H1 (cell line): ENCODE data around the gene COL20A1. TPM values are rescaled to one million over a fixed set of nuclear protein-coding genes. Genes with fewer than 3 reads are reported as not detected.

Experiments used
- CTCF ChIA-PET: fragments of 300-600 bp; sonication (Branson Sonifier 250); formaldehyde crosslinking; loops from one replicate; lab custom pipeline; 2021; ENCODE audit not compliant: partially characterized antibody; lab: Charles Lee
- POLR2A ChIA-PET: fragments of 300-600 bp; sonication (Branson Sonifier 250); formaldehyde crosslinking; loops from one replicate; lab custom pipeline; 2021; ENCODE audit warnings: inconsistent platforms; ENCODE audit not compliant: partially characterized antibody; lab: Charles Lee
- DNase-seq, 2 experiments: peaks; one replicate each; pipeline versions ENCODE4 v3.0.0 to v3.0.0-alpha.2; 2010 to 2022; ENCODE audit warnings: low spot score in 2 of 2, low read depth in 1 of 2, mixed read lengths in 1 of 2
- FAIRE-seq: peaks from 2 replicates; lab custom pipeline; 2011; peaks lifted over from hg19 to GRCh38; lab: Jason Lieb, UNC
- H2AFZ ChIP-seq: 2 replicates; pipeline ENCODE4 v1.8.1; 2012; ENCODE audit warnings: low read length, inconsistent platforms
- H2AK5ac ChIP-seq: 2 replicates; pipeline ENCODE4 v1.6.1; 2013; ENCODE audit warnings: low read depth, low read length
- H2BK120ac ChIP-seq: replicated peaks from 2 replicates; pipeline ENCODE3; 2013; ENCODE audit warnings: low read depth, low read length, inconsistent platforms
- H2BK12ac ChIP-seq: 2 replicates; pipeline ENCODE4 v1.6.1; 2013; ENCODE audit warnings: low read depth, low read length
- H2BK15ac ChIP-seq: 2 replicates; pipeline ENCODE4 v1.6.1; 2013; ENCODE audit warnings: low read length
- H2BK20ac ChIP-seq: 2 replicates; pipeline ENCODE4 v1.6.1; 2013; ENCODE audit warnings: low read length
- H2BK5ac ChIP-seq: 2 replicates; pipeline ENCODE4 v1.6.1; 2013; ENCODE audit warnings: low read depth, low read length
- H3K14ac ChIP-seq: 2 replicates; pipeline ENCODE4 v1.6.1; 2013; ENCODE audit warnings: inconsistent platforms; ENCODE audit not compliant: insufficient read length
- H3K18ac ChIP-seq: 2 replicates; pipeline ENCODE4 v1.6.1; 2013; ENCODE audit warnings: low read length; ENCODE audit errors: extremely low read depth
- H3K23ac ChIP-seq: 2 replicates; pipeline ENCODE4 v1.6.1; 2013; ENCODE audit warnings: inconsistent platforms; ENCODE audit not compliant: insufficient read length
- H3K23me2 ChIP-seq: 2 replicates; pipeline ENCODE4 v1.6.1; 2013; ENCODE audit warnings: low read depth, low read length
- H3K27ac ChIP-seq: 2 replicates; pipeline ENCODE4 v1.6.1; 2011; ENCODE audit warnings: low read depth, low read length, inconsistent platforms
- H3K27me3 ChIP-seq, 4 experiments: replicated peaks in 1 of 4; 1 replicate in 1 of 4; 2 replicates in 3 of 4; pipeline versions ENCODE4 v1.6.1 to v1.8.1; 2011 to 2013; ENCODE audit warnings: low read length in 3 of 4, mild to moderate bottlenecking in 3 of 4, inconsistent platforms in 2 of 4, mixed read lengths in 2 of 4, moderate library complexity in 1 of 4; ENCODE audit not compliant: control insufficient read depth in 3 of 4, insufficient read depth in 3 of 4; ENCODE audit errors: extremely low read depth in 1 of 4
- H3K36me3 ChIP-seq, 4 experiments: 2 replicates each; pipeline versions ENCODE4 v1.6.1 to v1.8.1; 2011 to 2013; ENCODE audit warnings: mild to moderate bottlenecking in 4 of 4, low read length in 3 of 4, moderate library complexity in 2 of 4, control low read depth in 1 of 4, inconsistent platforms in 1 of 4; ENCODE audit not compliant: insufficient read depth in 4 of 4, control insufficient read depth in 2 of 4
- H3K4ac ChIP-seq: replicated peaks from 2 replicates; pipeline ENCODE3; 2013; ENCODE audit warnings: low read length, low read depth, mixed read lengths, inconsistent platforms; ENCODE audit not compliant: insufficient read length
- H3K4me1 ChIP-seq, 4 experiments: replicated peaks in 1 of 4; 1 replicate in 1 of 4; 2 replicates in 3 of 4; pipeline versions ENCODE4 v1.6.1 to v1.8.1; 2011 to 2013; ENCODE audit warnings: low read length in 3 of 4, inconsistent platforms in 2 of 4, mixed read lengths in 1 of 4; ENCODE audit not compliant: insufficient read depth in 4 of 4, control insufficient read depth in 3 of 4
- H3K4me2 ChIP-seq, 2 experiments: 2 replicates each; pipeline versions ENCODE4 v1.6.1 to v1.8.1; 2011 to 2013; ENCODE audit warnings: low read depth in 2 of 2, low read length in 2 of 2, control low read depth in 1 of 2, inconsistent platforms in 1 of 2, mild to moderate bottlenecking in 1 of 2; ENCODE audit not compliant: insufficient read depth in 1 of 2
- H3K4me3 ChIP-seq, 4 experiments: fragments of 200-600, 300-600 bp in 1 of 4; sonication (generic), shearing (Covaris generic), sonication (Bioruptor Twin) in 1 of 4; 2 replicates each; pipeline versions ENCODE4 v1.5.1 to v1.8.1; 2011 to 2016; ENCODE audit warnings: low read length in 4 of 4, low read depth in 3 of 4, control low read depth in 2 of 4, inconsistent platforms in 2 of 4, mild to moderate bottlenecking in 2 of 4, mixed read lengths in 1 of 4, moderate library complexity in 1 of 4; ENCODE audit not compliant: insufficient read depth in 2 of 4; ENCODE audit errors: extremely low read depth in 1 of 4
- H3K56ac ChIP-seq: replicated peaks from 2 replicates; pipeline ENCODE3; 2013; ENCODE audit warnings: low read depth, mild to moderate bottlenecking, mixed read lengths, low read length, inconsistent platforms; ENCODE audit not compliant: insufficient read length
- H3K79me1 ChIP-seq: 2 replicates; pipeline ENCODE4 v1.6.1; 2013; ENCODE audit warnings: low read depth, low read length, control low read depth
- H3K79me2 ChIP-seq, 2 experiments: 2 replicates each; pipeline versions ENCODE4 v1.6.1 to v1.8.1; 2012 to 2013; ENCODE audit warnings: low read length in 2 of 2, mild to moderate bottlenecking in 2 of 2, inconsistent platforms in 1 of 2; ENCODE audit not compliant: insufficient read depth in 2 of 2, control insufficient read depth in 1 of 2
- H3K9ac ChIP-seq, 4 experiments: replicated peaks in 1 of 4; 1 replicate in 1 of 4; 2 replicates in 3 of 4; pipeline versions ENCODE4 v1.6.1 to v1.8.1; 2011 to 2013; ENCODE audit warnings: low read depth in 3 of 4, low read length in 3 of 4, control low read depth in 2 of 4, mild to moderate bottlenecking in 2 of 4, moderate library complexity in 2 of 4, inconsistent platforms in 1 of 4; ENCODE audit errors: extremely low read depth in 1 of 4
- H3K9me3 ChIP-seq, 2 experiments: 2 replicates each; pipeline versions ENCODE4 v1.6.1 to v1.8.1; 2012 to 2013; ENCODE audit warnings: mild to moderate bottlenecking in 2 of 2, moderate library complexity in 2 of 2, control low read depth in 1 of 2, inconsistent platforms in 1 of 2, low read depth in 1 of 2, low read length in 1 of 2, mixed read lengths in 1 of 2; ENCODE audit not compliant: insufficient read depth in 2 of 2
- H4K20me1 ChIP-seq, 2 experiments: replicated peaks in 1 of 2; 2 replicates each; pipeline versions ENCODE3 to v1.8.1; 2011 to 2013; ENCODE audit warnings: inconsistent platforms in 2 of 2, low read length in 2 of 2, mild to moderate bottlenecking in 1 of 2; ENCODE audit not compliant: insufficient read depth in 2 of 2, control insufficient read depth in 1 of 2
- H4K5ac ChIP-seq: 2 replicates; pipeline ENCODE4 v1.6.1; 2013; ENCODE audit warnings: low read length, low read depth, mixed read lengths, inconsistent platforms; ENCODE audit not compliant: insufficient read length
- H4K8ac ChIP-seq: 2 replicates; pipeline ENCODE4 v1.8.0; 2013; ENCODE audit warnings: mild to moderate bottlenecking, moderate library complexity, low read length, inconsistent platforms; ENCODE audit not compliant: insufficient read depth; ENCODE audit errors: extremely low read depth
- H4K91ac ChIP-seq: replicated peaks from 2 replicates; pipeline ENCODE3; 2013; ENCODE audit warnings: low read length, mixed read lengths, inconsistent platforms; ENCODE audit not compliant: insufficient read length
- FOSL1 ChIP-seq: IDR thresholded peaks from 2 replicates; pipeline ENCODE4 v1.6.1; 2011; ENCODE audit warnings: mild to moderate bottlenecking, low read depth, low read length, moderate library complexity; ENCODE audit not compliant: insufficient read depth
- RBBP5 ChIP-seq: IDR thresholded peaks from 2 replicates; pipeline ENCODE4 v1.7.1; 2012; ENCODE audit warnings: low read depth, mild to moderate bottlenecking, inconsistent platforms, low read length, moderate library complexity, borderline replicate concordance
- SAP30 ChIP-seq: fragments of 300-600 bp; sonication (generic); IDR thresholded peaks from 2 replicates; pipeline ENCODE4 v1.7.1; 2012; ENCODE audit warnings: low read length, moderate library complexity, mild to moderate bottlenecking, inconsistent platforms; ENCODE audit not compliant: insufficient read depth, insufficient replicate concordance
- WGBS, 2 experiments: shearing (Covaris generic) in 1 of 2; methylation state at CpG; one replicate each; pipeline versions ENCODE4 v1.1.6 to v1.1.7; 2013 to 2015; ENCODE audit warnings: low lambda C conversion rate in 2 of 2, mixed read lengths in 2 of 2, inconsistent platforms in 1 of 2, low coverage in 1 of 2, missing lambda C conversion rate in 1 of 2; ENCODE audit not compliant: insufficient replicate concordance in 2 of 2, insufficient coverage in 1 of 2, insufficient read length in 1 of 2; ENCODE audit errors: extremely low coverage in 1 of 2, missing lambda C conversion rate in 1 of 2; 5-methylcytosine and 5-hydroxymethylcytosine counted together
- polyA plus RNA-seq, 7 experiments: library from polyadenylated mRNA; depleted of rRNA in 3 of 7; stranded (reverse) in 5 of 7; unstranded in 2 of 7; fragments of >200 nt in 5 of 7; fragments of 200-250 nt in 2 of 7; gene quantifications; 1 replicate in 5 of 7; 2 replicates in 1 of 7; 4 replicates in 1 of 7; pipeline versions ENCODE4 v1.2.1 to v1.2.3, GENCODE V29; 2011 to 2013; ENCODE audit warnings: missing spikeins in 2 of 7, mixed read lengths in 2 of 7
- total RNA-seq: library from RNA; stranded (reverse); fragmentation: NEBNext Ultra II Directional; extraction: Animal tissue kit (Norgen Biotek cat#: 25700); gene quantifications from 2 replicates; pipeline ENCODE4 v1.2.1, GENCODE V29; 2021

Gene COL20A1
- total and polyA plus RNA-seq, 2 of the 8 experiments (the other 6 are each of a cell fraction or from before 2014, with no cell fraction given) = 0.19 to 0.21 TPM

DNA sequence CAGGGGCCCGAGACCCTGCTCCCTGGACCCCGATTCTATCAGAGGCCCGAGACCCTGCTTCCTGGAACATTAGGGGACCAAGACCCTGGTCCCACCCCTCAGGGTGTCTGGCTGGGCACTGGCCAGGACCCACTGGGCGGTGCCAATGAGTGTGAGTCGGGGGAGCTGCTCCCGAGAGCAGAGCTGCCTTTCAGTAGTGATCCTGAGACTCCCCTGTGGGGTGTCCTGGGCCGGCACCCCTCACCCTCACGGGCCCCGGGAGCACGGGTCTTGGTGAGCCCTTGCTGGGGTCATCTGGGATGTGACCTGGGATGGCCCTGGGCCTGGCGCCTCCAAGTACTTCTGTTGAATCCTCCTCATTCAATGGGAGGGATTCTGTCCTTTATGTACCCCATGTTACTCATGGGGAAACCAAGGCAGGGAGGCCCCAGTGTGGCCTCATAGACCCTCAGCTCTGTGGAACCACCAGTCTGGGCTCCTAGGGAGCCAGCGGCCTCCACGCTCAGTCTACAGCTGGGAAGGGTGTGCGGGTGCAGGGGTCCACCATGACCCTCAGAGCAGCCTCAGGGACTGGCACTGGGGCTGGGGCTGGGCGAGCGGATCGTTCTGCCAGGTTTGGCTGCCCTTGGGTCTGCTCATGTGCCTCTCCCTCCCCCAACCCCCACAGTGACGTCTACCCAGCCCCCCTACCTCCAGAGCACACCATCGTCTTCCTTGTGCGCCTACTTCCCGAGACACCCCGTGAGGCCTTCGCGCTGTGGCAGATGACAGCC is 25.6 kb downstream of the COL20A1 start:
- Histone ChIP-seq H3K23me2 (no peaks in the 10 kb centered on the region), H2BK20ac (no peak overlapping the region), H4K8ac (no peak overlapping the region), H3K23ac (no peak overlapping the region), H3K36me3 (no peaks in the 10 kb centered on the region), H2BK15ac (no peak overlapping the region), H3K4me1 (no peaks in the 10 kb centered on the region; a peak in 1 of 7 replicates), H3K56ac (no peak overlapping the region), H3K4me2 (no peak overlapping the region), H2BK120ac (no peak overlapping the region), H3K9me3 (no peaks in the 10 kb centered on the region), H2BK5ac (no peak overlapping the region), H3K9ac (no peak overlapping the region), H4K5ac (no peak overlapping the region), H2AFZ (no peak overlapping the region), H3K18ac (no peak overlapping the region), H3K79me2 (no peaks in the 10 kb centered on the region), H4K91ac (no peak overlapping the region), H3K4me3 (no peak overlapping the region), H3K4ac (no peak overlapping the region), H3K79me1 (no peaks in the 10 kb centered on the region), H3K27ac (no peak overlapping the region), H4K20me1 (no peaks in the 10 kb centered on the region), H2BK12ac (no peak overlapping the region), H3K14ac (no peak overlapping the region), H2AK5ac (no peak overlapping the region), H3K27me3 (no peaks in the 10 kb centered on the region)
- TF ChIP-seq SAP30 (no peak), RBBP5 (no peak), FOSL1 (no peak)
- no peak for DNase-seq
- ChIA-PET POLR2A (no interaction called here), CTCF (interaction anchor here (1.3 to 6.6 kb wide), 3 partner anchors 9 to 63 kb away, joined by 3 to 45 read pairs (median 30); no protein-coding TSS in a partner anchor)
- FAIRE-seq = no peak
- WGBS, 2 experiments = 87% methylated on average over 17 of the region's 24 CpGs; no CpG with 5 or more reads in 1 of the 2 experiments
